ENCODE results near the gene PLXNC1.

Gene PLXNC1

GRCh38 chr12:94250130-94250529, 101.8 kb downstream of the PLXNC1 start:
- TF ChIP-seq JUND (IDR thresholded peaks at IDR 0.05; ENCODE audit: low read depth), result no peak
- in situ Hi-C loops (cut with HindIII; ENCODE audit: low pct_unique_long_range_greater_than_20kb, low sequenced_read_pairs), result no loop called here
- DNase-seq (ENCODE audit: low read depth in 1 of 2, low spot score in 1 of 2), result no peak

GRCh38 chr12:94254270-94254669, 105.9 kb downstream of the PLXNC1 start:
- no peak for DNase-seq (ENCODE audit: low read depth in 1 of 2, low spot score in 1 of 2)
- in situ Hi-C loops (cut with HindIII; ENCODE audit: low pct_unique_long_range_greater_than_20kb, low sequenced_read_pairs), result no loop called here
- TF ChIP-seq JUND (IDR thresholded peaks at IDR 0.05; ENCODE audit: low read depth), result no peak

- in situ Hi-C loops (cut with HindIII; ENCODE audit: low pct_unique_long_range_greater_than_20kb, low sequenced_read_pairs), result no loop called here
These were observed 106.6 kb downstream of the PLXNC1 start for GRCh38 chr12:94255006-94255405.

GRCh38 chr12:94255428-94255827, 107.1 kb downstream of the PLXNC1 start:
- in situ Hi-C loops (cut with HindIII; ENCODE audit: low pct_unique_long_range_greater_than_20kb, low sequenced_read_pairs), result no loop called here
- DNase-seq (ENCODE audit: low read depth in 1 of 2, low spot score in 1 of 2), result no peak
- no peak for TF ChIP-seq JUND (IDR thresholded peaks at IDR 0.05; ENCODE audit: low read depth)

More at GRCh38 chr12:94255006-94255405, 106.6 kb downstream of the PLXNC1 start:
- DNase-seq (ENCODE audit: low read depth in 1 of 2, low spot score in 1 of 2), result no peak
- no peak for TF ChIP-seq JUND (IDR thresholded peaks at IDR 0.05; ENCODE audit: low read depth)

- in situ Hi-C loops (cut with HindIII; ENCODE audit: low pct_unique_long_range_greater_than_20kb, low sequenced_read_pairs), result no loop called here
- TF ChIP-seq JUND (IDR thresholded peaks at IDR 0.05; ENCODE audit: low read depth), result no peak
- DNase-seq (ENCODE audit: low read depth in 1 of 2, low spot score in 1 of 2), result no peak
These were observed 110.2 kb downstream of the PLXNC1 start for GRCh38 chr12:94258593-94258992.

GRCh38 chr12:94260017-94260416, 111.6 kb downstream of the PLXNC1 start:
- in situ Hi-C loops (cut with HindIII; ENCODE audit: low pct_unique_long_range_greater_than_20kb, low sequenced_read_pairs), result no loop called here
- no peak for TF ChIP-seq JUND (IDR thresholded peaks at IDR 0.05; ENCODE audit: low read depth)

GRCh38 chr12:94260717-94261116, 112.3 kb downstream of the PLXNC1 start:
- in situ Hi-C loops (cut with HindIII; ENCODE audit: low pct_unique_long_range_greater_than_20kb, low sequenced_read_pairs), result no loop called here
- DNase-seq (ENCODE audit: low read depth in 1 of 2, low spot score in 1 of 2), result no peak
- no peak for TF ChIP-seq JUND (IDR thresholded peaks at IDR 0.05; ENCODE audit: low read depth)

More at GRCh38 chr12:94260017-94260416, 111.6 kb downstream of the PLXNC1 start:
- no peak for DNase-seq (ENCODE audit: low read depth in 1 of 2, low spot score in 1 of 2)

GRCh38 chr12:94261119-94261518, 112.7 kb downstream of the PLXNC1 start:
- no peak for DNase-seq (ENCODE audit: low read depth in 1 of 2, low spot score in 1 of 2)
- no peak for TF ChIP-seq JUND (IDR thresholded peaks at IDR 0.05; ENCODE audit: low read depth)
- in situ Hi-C loops (cut with HindIII; ENCODE audit: low pct_unique_long_range_greater_than_20kb, low sequenced_read_pairs), result no loop called here

- TF ChIP-seq JUND (IDR thresholded peaks at IDR 0.05; ENCODE audit: low read depth), result no peak
- no peak for DNase-seq (ENCODE audit: low read depth in 1 of 2, low spot score in 1 of 2)
- in situ Hi-C loops (cut with HindIII; ENCODE audit: low pct_unique_long_range_greater_than_20kb, low sequenced_read_pairs), result no loop called here
These were observed 113.4 kb downstream of the PLXNC1 start for GRCh38 chr12:94261786-94262185.

- no peak for TF ChIP-seq JUND (IDR thresholded peaks at IDR 0.05; ENCODE audit: low read depth)
- in situ Hi-C loops (cut with HindIII; ENCODE audit: low pct_unique_long_range_greater_than_20kb, low sequenced_read_pairs), result no loop called here
These were observed 114.0 kb downstream of the PLXNC1 start for GRCh38 chr12:94262228-94263010.

GRCh38 chr12:94263011-94263811, 114.8 kb downstream of the PLXNC1 start:
- no peak for DNase-seq (ENCODE audit: low read depth in 1 of 2, low spot score in 1 of 2)
- TF ChIP-seq JUND (IDR thresholded peaks at IDR 0.05; ENCODE audit: low read depth), result no peak
- in situ Hi-C loops (cut with HindIII; ENCODE audit: low pct_unique_long_range_greater_than_20kb, low sequenced_read_pairs), result no loop called here

More at GRCh38 chr12:94262228-94263010, 114.0 kb downstream of the PLXNC1 start:
- peak; percentile 44 to 62 for DNase-seq (ENCODE audit: low read depth in 1 of 2, low spot score in 1 of 2)

- in situ Hi-C loops (cut with HindIII; ENCODE audit: low pct_unique_long_range_greater_than_20kb, low sequenced_read_pairs), result no loop called here
- no peak for DNase-seq (ENCODE audit: low read depth in 1 of 2, low spot score in 1 of 2)
- TF ChIP-seq JUND (IDR thresholded peaks at IDR 0.05; ENCODE audit: low read depth), result no peak
These were observed 115.7 kb downstream of the PLXNC1 start for GRCh38 chr12:94263905-94264561.

Data from T47D (cell line).